GM19452 (cell line): ENCODE data around the gene PRSS8.
A peak's percentile ranks its signal among the peaks of the same experiment; 100 is the strongest.
"Not testable (repeated sequence)": the region's sequence is repeated elsewhere in the genome, so short reads cannot be mapped to it uniquely, and the experiment has no call there.

Source experiments
- ATAC-seq: cut with Tn5 transposase; IDR thresholded peaks from one replicate; pipeline ENCODE4 v1.9.1; 2021; ENCODE audit not compliant: unreplicated experiment

The PRSS8 gene

GRCh38 chr16:31135535-31136286 is at the start of gene PRSS8:
TSS of gene PRSS8 (minus strand) at chr16:31135727. CDS start at chr16:31135498, 229 bp downstream.
- ATAC-seq = no peak

- ATAC-seq = no peak
Observed at GRCh38 chr16:31184888-31185287, 49.4 kb upstream of the PRSS8 start.

DNA sequence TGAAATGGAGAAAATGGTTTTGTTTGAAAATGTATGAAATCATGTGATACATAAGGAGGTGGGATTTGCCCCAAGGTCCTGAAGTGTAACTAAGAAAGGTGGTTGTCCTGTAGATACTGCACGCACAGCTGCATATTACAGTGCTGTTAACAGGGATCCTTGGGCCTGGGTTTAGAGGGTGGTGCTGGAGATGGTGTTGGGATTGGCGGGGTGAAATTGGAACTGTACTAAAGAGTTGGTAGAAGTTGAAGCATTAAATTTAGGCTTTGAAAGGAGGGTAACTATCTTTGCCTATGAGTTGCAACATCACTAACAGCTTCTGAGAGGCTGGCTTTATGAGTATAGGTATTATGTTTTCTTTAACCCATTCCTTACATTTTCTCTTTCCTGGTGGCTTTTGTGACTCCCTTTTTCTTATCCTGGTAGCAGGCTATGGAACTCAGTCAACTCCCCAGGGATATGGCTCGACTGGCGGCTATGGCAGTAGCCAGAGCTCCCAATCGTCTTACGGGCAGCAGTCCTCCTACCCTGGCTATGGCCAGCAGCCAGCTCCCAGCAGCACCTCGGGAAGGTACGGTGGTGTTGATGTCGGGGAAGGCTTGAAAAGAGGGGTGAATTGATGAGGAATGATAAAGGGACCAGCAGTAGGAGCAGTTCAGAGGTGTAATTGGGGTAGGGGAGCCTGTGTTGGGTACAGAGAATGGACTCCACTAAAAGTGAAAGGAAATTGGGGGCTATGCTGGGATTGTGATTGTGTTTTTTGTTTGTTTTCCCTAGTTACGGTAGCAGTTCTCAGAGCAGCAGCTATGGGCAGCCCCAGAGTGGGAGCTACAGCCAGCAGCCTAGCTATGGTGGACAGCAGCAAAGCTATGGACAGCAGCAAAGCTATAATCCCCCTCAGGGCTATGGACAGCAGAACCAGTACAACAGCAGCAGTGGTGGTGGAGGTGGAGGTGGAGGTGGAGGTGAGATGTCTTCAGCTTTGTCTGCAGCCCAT is 48.2 kb upstream of the PRSS8 start:
- ATAC-seq = no peak

GRCh38 chr16:31182391-31182790 is 46.9 kb upstream of the PRSS8 start:
- ATAC-seq = no peak

- no peak for ATAC-seq
Observed at GRCh38 chr16:31181102-31181830, 45.7 kb upstream of the PRSS8 start.

- peak; percentile 51 for ATAC-seq
Observed at GRCh38 chr16:31179747-31180459, 44.4 kb upstream of the PRSS8 start, which contains the start of gene FUS. TSS of gene FUS (plus strand) at chr16:31180139. CDS start at chr16:31180215, 76 bp downstream.

DNA sequence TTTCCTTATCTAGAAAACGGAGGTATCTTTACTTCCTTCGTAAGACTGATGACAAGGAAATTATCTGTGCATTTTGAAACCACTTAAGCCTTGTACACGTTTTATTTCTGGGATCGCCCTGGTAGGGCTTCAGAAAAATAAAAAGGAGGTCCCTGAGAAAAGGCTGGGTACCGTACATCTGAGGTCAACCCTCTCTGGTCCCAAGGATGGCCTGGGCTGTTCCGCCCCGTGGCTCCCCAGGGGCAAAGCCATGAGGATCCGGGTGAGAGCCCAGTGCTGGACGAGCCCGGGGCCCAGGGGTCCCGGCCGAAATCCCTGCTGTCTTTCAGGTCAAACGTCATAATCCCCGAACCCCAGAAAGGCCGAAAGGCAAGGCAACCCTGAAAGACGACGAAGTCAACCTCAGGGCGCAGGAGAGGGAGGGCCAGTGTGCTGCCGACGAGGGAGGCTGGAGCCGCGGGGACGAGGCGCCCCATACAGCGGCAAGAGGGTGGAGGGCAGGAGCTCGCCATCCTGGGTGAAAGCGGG is 43.8 kb upstream of the PRSS8 start:
- ATAC-seq = peak; percentile 3

DNA sequence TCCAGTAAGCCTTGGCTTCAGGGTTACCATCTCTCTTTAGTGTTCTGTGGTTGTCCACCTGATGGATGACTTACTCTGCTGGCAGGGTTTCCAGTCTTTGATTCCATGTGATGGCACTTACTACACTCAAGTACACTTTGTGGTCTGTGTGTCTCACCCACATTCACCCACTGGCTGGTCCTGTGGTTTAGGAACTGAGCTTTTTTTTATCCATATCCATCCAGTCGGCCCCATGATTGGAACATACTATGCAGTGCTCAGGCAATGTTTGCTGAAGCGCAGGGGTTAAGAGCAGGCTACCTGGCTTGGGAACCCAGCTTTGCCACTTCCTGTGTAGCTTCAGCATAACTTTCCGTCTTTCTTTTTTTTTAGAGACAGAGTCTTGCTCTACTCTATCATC is 41.6 kb upstream of the PRSS8 start:
- no peak for ATAC-seq

- ATAC-seq = not testable (repeated sequence)
Observed at GRCh38 chr16:31170048-31170447, 34.5 kb upstream of the PRSS8 start.

DNA sequence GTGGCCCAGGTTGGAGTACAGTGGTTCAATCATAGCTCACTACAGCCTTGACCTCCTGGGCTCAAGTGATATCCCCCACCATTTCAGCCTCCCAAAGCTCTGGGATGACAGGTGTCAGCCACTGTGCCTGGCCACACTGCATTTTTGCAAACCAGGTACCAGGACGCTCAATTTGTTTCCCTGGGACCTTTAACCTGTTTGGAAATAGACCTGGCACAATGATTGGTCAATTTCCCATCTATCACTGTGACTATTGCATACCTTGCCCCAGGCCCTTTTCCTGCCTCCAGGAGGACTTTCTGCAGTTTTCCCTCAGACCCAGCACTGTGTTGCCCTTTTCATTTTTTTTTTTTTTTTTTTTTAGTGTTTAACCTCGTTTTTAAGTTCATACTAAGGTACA is 33.3 kb upstream of the PRSS8 start:
- ATAC-seq = no peak

- no peak for ATAC-seq
Observed at GRCh38 chr16:31167315-31167714, 31.8 kb upstream of the PRSS8 start.

- ATAC-seq = no peak
Observed at GRCh38 chr16:31157136-31157535, 21.6 kb upstream of the PRSS8 start.

- not testable (repeated sequence) for ATAC-seq
Observed at GRCh38 chr16:31150976-31151375, 15.4 kb upstream of the PRSS8 start.

GRCh38 chr16:31149894-31150890 is 14.7 kb upstream of the PRSS8 start, which contains the start of gene PRSS36:
TSS of gene PRSS36 (minus strand) at chr16:31150066. CDS start at chr16:31150035, 31 bp downstream.
- no peak for ATAC-seq

- ATAC-seq = no peak
Observed at GRCh38 chr16:31149332-31149731, 13.8 kb upstream of the PRSS8 start.

- no peak for ATAC-seq
Observed at GRCh38 chr16:31148896-31149295, 13.4 kb upstream of the PRSS8 start.

DNA sequence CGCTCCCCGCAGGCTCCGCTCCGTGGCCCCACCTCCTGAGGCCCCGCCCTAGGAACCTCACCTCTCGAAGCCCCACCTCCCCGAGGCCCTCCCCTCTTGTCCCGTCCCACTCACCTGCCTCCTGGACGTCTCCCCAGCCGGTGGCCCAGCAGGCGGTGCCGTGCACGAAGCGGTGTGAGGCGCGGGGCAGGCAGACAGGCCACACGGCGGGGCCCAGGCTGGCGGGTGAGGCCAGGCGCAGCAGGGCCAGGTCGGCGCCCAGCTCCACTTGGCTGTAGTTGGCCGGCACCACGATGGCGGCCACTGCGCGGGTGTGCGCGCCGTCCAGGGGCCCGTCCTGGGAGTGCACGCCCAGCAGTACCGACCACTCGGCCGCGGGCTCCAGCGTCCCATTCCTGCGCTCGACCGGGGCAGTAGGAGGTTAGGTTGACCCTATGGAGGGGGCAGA is 12.8 kb upstream of the PRSS8 start:
- no peak for ATAC-seq

GRCh38 chr16:31147574-31147973 is 12.0 kb upstream of the PRSS8 start:
- ATAC-seq = no peak
